Astrocyte (in vitro differentiated cells and primary cell): ENCODE results near the gene BYSL.

ENCODE experiments used
- CTCF ChIP-seq: IDR thresholded peaks from 2 replicates; pipeline ENCODE4 v1.5.1; 2011; ENCODE audit warnings: low read depth, mild to moderate bottlenecking, inconsistent platforms, low read length, moderate library complexity; ENCODE audit not compliant: insufficient read depth
- EZH2 ChIP-seq: IDR thresholded peaks from 2 replicates; pipeline ENCODE4 v1.6.1; 2012; ENCODE audit warnings: mild to moderate bottlenecking, low read length, inconsistent platforms; ENCODE audit not compliant: insufficient read depth

- no peak for TF ChIP-seq EZH2
- TF ChIP-seq CTCF, result no peak
These were observed 49.6 kb upstream of the BYSL start for GRCh38 chr6:41871691-41872090.
